Upper lobe of left lung (tissue), 6 donors: ENCODE data around the gene YAE1. TPM values are rescaled to one million over a fixed set of nuclear protein-coding genes. Genes with fewer than 3 reads are reported as not detected.

ENCODE experiments used
- ATAC-seq, 2 donors: fragments of 200-7000 bp; cut with Tn5 transposase; one replicate each; pipeline ENCODE4 v1.9.1; 2022; ENCODE audit warnings: mild to moderate bottlenecking in 2 of 2, moderate library complexity in 2 of 2; ENCODE audit not compliant: low FRiP score in 2 of 2
- DNase-seq, 2 donors: peaks; one replicate each; pipeline ENCODE4 v3.0.0-alpha.2; 2019 to 2020
- H3K27ac ChIP-seq, 4 donors: fragments of 200-600 bp; sonication (generic); one replicate each; pipeline ENCODE4 v1.5.1; 2016 to 2019
- H3K27me3 ChIP-seq, 4 donors: fragments of 200-600 bp; sonication (generic); one replicate each; pipeline ENCODE4 v1.5.1; 2017 to 2019
- H3K36me3 ChIP-seq, 4 donors: fragments of 200-600 bp; sonication (generic); one replicate each; pipeline ENCODE4 v1.5.1; 2016 to 2019
- H3K4me1 ChIP-seq, 4 donors: fragments of 200-600 bp; sonication (generic); one replicate each; pipeline ENCODE4 v1.5.1; 2018 to 2019
- H3K4me3 ChIP-seq, 4 donors: fragments of 200-600 bp; sonication (generic); one replicate each; pipeline ENCODE4 v1.5.1; 2017 to 2019; ENCODE audit warnings: mild to moderate bottlenecking in 2 of 4, moderate library complexity in 1 of 4
- H3K9me3 ChIP-seq, 4 donors: fragments of 200-600 bp; sonication (generic); one replicate each; pipeline ENCODE4 v1.5.1; 2018 to 2019
- CTCF ChIP-seq, 6 experiments: fragments of 450-650 bp in 4 of 6; fragments of 200-600 bp in 2 of 6; sonication (generic) in 2 of 6; IDR thresholded peaks; one replicate each; pipeline ENCODE4 v1.5.1; 2016 to 2019; ENCODE audit warnings: antibody characterized with exemption in 6 of 6
- EP300 ChIP-seq, 4 donors: sonication (generic); formaldehyde crosslinking; IDR thresholded peaks; one replicate each; pipeline ENCODE4 v1.5.1; 2017; ENCODE audit warnings: antibody characterized with exemption in 4 of 4, control low read depth in 2 of 4
- POLR2A ChIP-seq, 4 donors: fragments of 450-650 bp; IDR thresholded peaks; one replicate each; pipeline ENCODE4 v1.5.1; 2016 to 2017; ENCODE audit warnings: antibody characterized with exemption in 4 of 4, mild to moderate bottlenecking in 2 of 4
- POLR2AphosphoS5 ChIP-seq, 2 donors: sonication (generic); formaldehyde crosslinking; IDR thresholded peaks; one replicate each; pipeline ENCODE4 v1.5.1; 2017; ENCODE audit warnings: antibody characterized with exemption in 2 of 2
- WGBS, 2 donors: methylation state at CpG; one replicate each; pipeline ENCODE4 v1.1.5; 2017 to 2018; 5-methylcytosine and 5-hydroxymethylcytosine counted together
- total RNA-seq, 6 donors: library from RNA; depleted of rRNA in 4 of 6; stranded (reverse); fragments of >200 nt in 4 of 6; gene quantifications; one replicate each; pipeline versions ENCODE4 v1.1.0 to v1.2.1, GENCODE V29; 2016 to 2021
- donor health status: DM: no; HTN: no; CAD: no; lungs with moderate emphysema.
- donor health status: DM: no; HTN: yes; CAD: no; lungs with severe emphysema.

The YAE1 gene
- total RNA-seq, 6 donors from 2014 or later, result 1.00 to 21.0 (median 13.2) TPM

- H3K27me3 ChIP-seq, result no peaks in the 10 kb centered on the region
- TF ChIP-seq EP300 (IDR thresholded peaks at IDR 0.05), result peak in 1 of 4 donors; percentile 33
- TF ChIP-seq POLR2AphosphoS5 (IDR thresholded peaks at IDR 0.05), result no peak
- ATAC-seq (peak in 1 of 2 donors; percentile 90), DNase-seq (peak in 1 of 2 donors; percentile 89)
- peak overlapping the region; percentile 72 to 91 (median 82) for H3K27ac ChIP-seq
- H3K4me3 ChIP-seq, result peak overlapping the region in 3 of 4 donors; percentile 22 to 39 (median 31)
- 9 to 17% methylated on average over 15 to 28 of the region's 36 CpGs for WGBS, 2 donors
- H3K36me3 ChIP-seq, result no peaks in the 10 kb centered on the region
- peaks cover 5 to 18% (median 11%) of the 10 kb centered on the region in 4 donors for H3K4me1 ChIP-seq
- H3K9me3 ChIP-seq, result no peaks in the 10 kb centered on the region
These were observed 43.1 kb downstream of the YAE1 start for GRCh38 chr7:39609113-39609934.

- WGBS, 2 donors, result 64 to 81% methylated on average over 5 of the region's 5 CpGs
- TF ChIP-seq POLR2A (IDR thresholded peaks at IDR 0.05), result no peak
- TF ChIP-seq EP300 (IDR thresholded peaks at IDR 0.05), result no peak
- TF ChIP-seq POLR2AphosphoS5 (IDR thresholded peaks at IDR 0.05), result no peak
- TF ChIP-seq CTCF (IDR thresholded peaks at IDR 0.05), result no peak
- H3K4me1 ChIP-seq, result peaks cover 5 to 18% (median 13%) of the 10 kb centered on the region in 4 donors
- H3K27ac ChIP-seq, result peak overlapping the region; percentile 72 to 91 (median 82)
- H3K36me3 ChIP-seq, result no peaks in the 10 kb centered on the region
- H3K4me3 ChIP-seq, result peak overlapping the region in 3 of 4 donors; percentile 22 to 39 (median 31)
- DNase-seq (no peak), ATAC-seq (peak in 1 of 2 donors; percentile 27)
- H3K9me3 ChIP-seq, result no peaks in the 10 kb centered on the region
- H3K27me3 ChIP-seq, result no peaks in the 10 kb centered on the region
These were observed 43.7 kb downstream of the YAE1 start for GRCh38 chr7:39609935-39610263.

GRCh38 chr7:39613577-39613976 is 47.4 kb downstream of the YAE1 start:
- H3K4me1 ChIP-seq, result peaks cover 5 to 18% (median 9%) of the 10 kb centered on the region in 4 donors
- no peaks in the 10 kb centered on the region for H3K9me3 ChIP-seq
- no peak for ATAC-seq
- DNase-seq, result no peak
- no peak for TF ChIP-seq POLR2A (IDR thresholded peaks at IDR 0.05)
- TF ChIP-seq EP300 (IDR thresholded peaks at IDR 0.05), result no peak
- no peak for TF ChIP-seq CTCF (IDR thresholded peaks at IDR 0.05)
- no peak for TF ChIP-seq POLR2AphosphoS5 (IDR thresholded peaks at IDR 0.05)
- 70 to 83% methylated on average over 4 of the region's 4 CpGs for WGBS, 2 donors
- H3K27me3 ChIP-seq, result no peaks in the 10 kb centered on the region
- H3K36me3 ChIP-seq, result no peaks in the 10 kb centered on the region
- peak overlapping the region in 2 of 4 donors; percentile 32 to 44 for H3K27ac ChIP-seq
- H3K4me3 ChIP-seq, result no peak overlapping the region

- no peak for TF ChIP-seq POLR2AphosphoS5 (IDR thresholded peaks at IDR 0.05)
- no peak for TF ChIP-seq EP300 (IDR thresholded peaks at IDR 0.05)
- no peak for TF ChIP-seq POLR2A (IDR thresholded peaks at IDR 0.05)
- no peak for TF ChIP-seq CTCF (IDR thresholded peaks at IDR 0.05)
- ATAC-seq, result no peak
- no peak overlapping the region for H3K4me3 ChIP-seq
- H3K36me3 ChIP-seq, result no peaks in the 10 kb centered on the region
- peak overlapping the region in 2 of 4 donors; percentile 32 to 44 for H3K27ac ChIP-seq
- H3K9me3 ChIP-seq, result no peaks in the 10 kb centered on the region
- DNase-seq, result no peak
- 88 to 95% methylated on average over 2 of the region's 2 CpGs for WGBS, 2 donors
- peaks cover 5 to 13% (median 8%) of the 10 kb centered on the region in 4 donors for H3K4me1 ChIP-seq
- no peaks in the 10 kb centered on the region for H3K27me3 ChIP-seq
These were observed 48.1 kb downstream of the YAE1 start for GRCh38 chr7:39614299-39614698.

- H3K36me3 ChIP-seq, result no peaks in the 10 kb centered on the region
- H3K4me3 ChIP-seq, result no peak overlapping the region
- DNase-seq, result no peak
- H3K27me3 ChIP-seq, result no peaks in the 10 kb centered on the region
- 80 to 88% methylated on average over 1 of the region's 1 CpG for WGBS, 2 donors
- no peak overlapping the region for H3K27ac ChIP-seq
- ATAC-seq, result no peak
- H3K4me1 ChIP-seq, result peaks cover 0 to 6% (median under 1%) of the 10 kb centered on the region in 4 donors
- TF ChIP-seq POLR2AphosphoS5 (IDR thresholded peaks at IDR 0.05) (no peak), EP300 (IDR thresholded peaks at IDR 0.05) (no peak), CTCF (IDR thresholded peaks at IDR 0.05) (no peak), POLR2A (IDR thresholded peaks at IDR 0.05) (no peak)
- H3K9me3 ChIP-seq, result no peaks in the 10 kb centered on the region
These were observed 49.3 kb downstream of the YAE1 start for GRCh38 chr7:39615350-39615975.
